Glutamatergic neuron (in vitro differentiated cells): ENCODE measurements around the gene CAST. TPM values are rescaled to one million over a fixed set of nuclear protein-coding genes. Genes with fewer than 3 reads are reported as not detected.

Source experiments
- DNase-seq: peaks from one replicate; pipeline ENCODE4 v3.0.0; 2022
- H3K27ac Mint-ChIP-seq: one replicate; pipeline ENCODE4 v1.8.0; 2020; ENCODE audit warnings: mild to moderate bottlenecking, mixed read lengths, inconsistent platforms; ENCODE audit not compliant: unreplicated experiment
- H3K27me3 Mint-ChIP-seq: one replicate; pipeline ENCODE4 v1.8.0; 2020; ENCODE audit warnings: mild to moderate bottlenecking, moderate library complexity, mixed read lengths, inconsistent platforms; ENCODE audit not compliant: unreplicated experiment
- H3K36me3 Mint-ChIP-seq: one replicate; pipeline ENCODE4 v1.8.0; 2020; ENCODE audit warnings: mild to moderate bottlenecking, mixed read lengths, inconsistent platforms; ENCODE audit not compliant: unreplicated experiment
- H3K4me1 Mint-ChIP-seq: one replicate; pipeline ENCODE4 v1.8.0; 2020; ENCODE audit warnings: mild to moderate bottlenecking, low read depth, mixed read lengths, inconsistent platforms; ENCODE audit not compliant: unreplicated experiment
- H3K4me3 Mint-ChIP-seq: one replicate; pipeline ENCODE4 v1.8.0; 2020; ENCODE audit warnings: mild to moderate bottlenecking, mixed read lengths, inconsistent platforms; ENCODE audit not compliant: unreplicated experiment
- H3K9me3 Mint-ChIP-seq: one replicate; pipeline ENCODE4 v1.8.0; 2020; ENCODE audit warnings: mild to moderate bottlenecking, moderate library complexity, mixed read lengths, inconsistent platforms; ENCODE audit not compliant: unreplicated experiment
- total RNA-seq: library from RNA; stranded (reverse); fragmentation: NEBNext Ultra II Directional; extraction: Animal tissue kit (Norgen Biotek cat#: 25700); gene quantifications from one replicate; pipeline ENCODE4 v1.2.1, GENCODE V29; 2021; ENCODE audit not compliant: unreplicated experiment
- TF ChIP-seq, protein P1 (sequence below): fragments of 200-600 bp; sonication (generic); IDR thresholded peaks from one replicate; pipeline ENCODE4 v1.5.0; 2021; ENCODE audit not compliant: partially characterized antibody, unreplicated experiment

CAST gene
- total RNA-seq, 1 donor from 2014 or later = 19.4 TPM

- TF ChIP-seq, protein P1, sequence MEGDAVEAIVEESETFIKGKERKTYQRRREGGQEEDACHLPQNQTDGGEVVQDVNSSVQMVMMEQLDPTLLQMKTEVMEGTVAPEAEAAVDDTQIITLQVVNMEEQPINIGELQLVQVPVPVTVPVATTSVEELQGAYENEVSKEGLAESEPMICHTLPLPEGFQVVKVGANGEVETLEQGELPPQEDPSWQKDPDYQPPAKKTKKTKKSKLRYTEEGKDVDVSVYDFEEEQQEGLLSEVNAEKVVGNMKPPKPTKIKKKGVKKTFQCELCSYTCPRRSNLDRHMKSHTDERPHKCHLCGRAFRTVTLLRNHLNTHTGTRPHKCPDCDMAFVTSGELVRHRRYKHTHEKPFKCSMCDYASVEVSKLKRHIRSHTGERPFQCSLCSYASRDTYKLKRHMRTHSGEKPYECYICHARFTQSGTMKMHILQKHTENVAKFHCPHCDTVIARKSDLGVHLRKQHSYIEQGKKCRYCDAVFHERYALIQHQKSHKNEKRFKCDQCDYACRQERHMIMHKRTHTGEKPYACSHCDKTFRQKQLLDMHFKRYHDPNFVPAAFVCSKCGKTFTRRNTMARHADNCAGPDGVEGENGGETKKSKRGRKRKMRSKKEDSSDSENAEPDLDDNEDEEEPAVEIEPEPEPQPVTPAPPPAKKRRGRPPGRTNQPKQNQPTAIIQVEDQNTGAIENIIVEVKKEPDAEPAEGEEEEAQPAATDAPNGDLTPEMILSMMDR = no peak
These were observed 33.8 kb upstream of the CAST start for GRCh38 chr5:96628406-96628805.

GRCh38 chr5:96629774-96630173 lies 32.4 kb upstream of the CAST start:
- Mint-ChIP-seq H3K4me3 (no peak overlapping the region), H3K27me3 (peaks cover 3% of the 10 kb centered on the region), H3K4me1 (peaks cover 1% of the 10 kb centered on the region), H3K36me3 (peaks cover 5% of the 10 kb centered on the region), H3K27ac (no peak overlapping the region), H3K9me3 (no peaks in the 10 kb centered on the region)
- TF ChIP-seq, protein P1 = no peak
- no peak for DNase-seq

More at GRCh38 chr5:96628406-96628805, 33.8 kb upstream of the CAST start:
- peaks cover 3% of the 10 kb centered on the region for H3K27me3 Mint-ChIP-seq
- DNase-seq = no peak
- peaks cover 1% of the 10 kb centered on the region for H3K4me1 Mint-ChIP-seq
- H3K4me3 Mint-ChIP-seq = no peak overlapping the region
- no peak overlapping the region for H3K27ac Mint-ChIP-seq
- H3K9me3 Mint-ChIP-seq = no peaks in the 10 kb centered on the region
- peaks cover 5% of the 10 kb centered on the region for H3K36me3 Mint-ChIP-seq

DNA sequence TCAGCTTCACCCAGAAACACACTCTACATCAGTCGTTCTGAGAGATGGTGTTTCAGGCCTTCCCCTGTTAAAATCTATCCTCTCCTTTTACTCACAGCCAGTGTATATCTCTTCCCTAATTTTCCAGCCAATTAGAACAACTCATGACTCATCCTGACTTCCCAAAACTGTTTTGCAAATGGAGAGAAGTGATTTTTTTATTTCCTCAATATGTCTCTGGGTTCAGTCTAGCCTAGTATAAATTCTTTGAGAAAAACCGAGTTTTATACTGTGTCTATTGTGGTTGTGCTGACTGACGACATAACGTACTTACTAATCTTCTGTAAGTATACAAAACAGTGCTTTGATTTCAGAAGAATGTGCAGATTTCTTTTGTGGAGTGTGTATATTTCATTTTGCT lies 28.4 kb upstream of the CAST start:
- H3K4me1 Mint-ChIP-seq = no peaks in the 10 kb centered on the region
- TF ChIP-seq, protein P1 = no peak
- no peak overlapping the region for H3K27ac Mint-ChIP-seq
- no peak for DNase-seq
- H3K36me3 Mint-ChIP-seq = no peaks in the 10 kb centered on the region
- no peaks in the 10 kb centered on the region for H3K9me3 Mint-ChIP-seq
- no peak overlapping the region for H3K4me3 Mint-ChIP-seq
- no peaks in the 10 kb centered on the region for H3K27me3 Mint-ChIP-seq

GRCh38 chr5:96634881-96635280 lies 27.3 kb upstream of the CAST start:
- DNase-seq = no peak
- Mint-ChIP-seq H3K4me1 (no peaks in the 10 kb centered on the region), H3K27ac (no peak overlapping the region), H3K4me3 (no peak overlapping the region), H3K36me3 (no peaks in the 10 kb centered on the region), H3K27me3 (no peaks in the 10 kb centered on the region), H3K9me3 (no peaks in the 10 kb centered on the region)
- TF ChIP-seq, protein P1 = no peak

- Mint-ChIP-seq H3K9me3 (no peaks in the 10 kb centered on the region), H3K36me3 (no peaks in the 10 kb centered on the region), H3K4me1 (no peaks in the 10 kb centered on the region), H3K4me3 (no peak overlapping the region), H3K27ac (no peak overlapping the region), H3K27me3 (no peaks in the 10 kb centered on the region)
- DNase-seq = no peak
- TF ChIP-seq, protein P1 = no peak
These were observed 26.1 kb upstream of the CAST start for GRCh38 chr5:96636046-96636445.
